Ovary (tissue), 10 donors: Measurements from ENCODE around the gene TRAF1. TPM values are rescaled to one million over a fixed set of nuclear protein-coding genes. Genes with fewer than 3 reads are reported as not detected.
"Not testable (repeated sequence)": the region's sequence is repeated elsewhere in the genome, so short reads cannot be mapped to it uniquely, and the experiment has no call there.

Source experiments
- DNase-seq, 5 donors: peaks; one replicate each; pipeline ENCODE4 v3.0.0-alpha.2; 2019 to 2020
- H3K27ac ChIP-seq, 2 donors: fragments of 200-600 bp; one replicate each; pipeline versions ENCODE4 v1.5.1 to v1.8.0; 2019 to 2022
- H3K27me3 ChIP-seq: fragments of 200-600 bp; one replicate; pipeline ENCODE4 v1.8.0; 2022
- H3K36me3 ChIP-seq: fragments of 200-600 bp; sonication (generic); one replicate; pipeline ENCODE4 v1.5.1; 2019
- H3K4me1 ChIP-seq: one replicate; pipeline ENCODE4 v1.8.1; 2013; ENCODE audit warnings: mild to moderate bottlenecking, moderate library complexity; ENCODE audit not compliant: insufficient read depth
- H3K4me3 ChIP-seq: fragments of 200-600 bp; sonication (generic); one replicate; pipeline ENCODE4 v1.5.1; 2017
- H3K9me3 ChIP-seq, 2 donors: fragments of 200-600 bp in 1 of 2; sonication (generic) in 1 of 2; one replicate each; pipeline versions ENCODE4 v1.5.1 to v1.8.1; 2013 to 2019; ENCODE audit warnings: mild to moderate bottlenecking in 1 of 2, moderate library complexity in 1 of 2
- EP300 ChIP-seq: sonication (generic); formaldehyde crosslinking; IDR thresholded peaks from one replicate; pipeline ENCODE4 v1.6.1; 2017; ENCODE audit warnings: antibody characterized with exemption
- POLR2A ChIP-seq: fragments of 450-650 bp; IDR thresholded peaks from one replicate; pipeline ENCODE4 v1.6.1; 2017; ENCODE audit warnings: antibody characterized with exemption, mild to moderate bottlenecking, moderate library complexity
- WGBS, 3 donors: extraction: QIAGEN DNeasy Blood & Tissue Kit in 1 of 3; methylation state at CpG; one replicate each; pipeline versions ENCODE4 v1.1.5 to v1.1.7; 2013 to 2017; 5-methylcytosine and 5-hydroxymethylcytosine counted together
- intact Hi-C, 4 donors: fragments of 100-400 bp; cut with DNase I; formaldehyde crosslinking; loops; one replicate each; pipeline versions ENCODE4 v1.11.0 to v1.15.1; 2022 to 2023
- long read RNA-seq, 3 donors: library from polyadenylated mRNA in 2 of 3; unstranded in 2 of 3; transcript quantifications; one replicate each; pipeline ENCODE4 v2.0.0 and lab custom pipeline, GENCODE V29; 2021 to 2026
- polyA plus RNA-seq, 2 donors: library from polyadenylated mRNA; stranded (reverse); fragments of 200-250 nt in 1 of 2; fragments of 350-450 nt in 1 of 2; fragmentation: Illumina TruSeq in 1 of 2; extraction: RNeasy Lipid Tissue Mini Kit (QIAGEN cat#74804) in 1 of 2; gene quantifications; one replicate each; pipeline ENCODE4 v1.2.3, GENCODE V29; 2013 to 2014
- total RNA-seq, 7 donors: library from RNA; depleted of rRNA in 2 of 7; stranded (reverse); fragments of >200 nt in 2 of 7; fragmentation: NEBNext Ultra II Directional in 3 of 7; extraction: Animal tissue kit (Norgen Biotek cat#: 25700) in 3 of 7; gene quantifications; one replicate each; pipeline versions ENCODE4 v1.1.0 to v1.2.4, GENCODE V29; 2016 to 2023
- TF ChIP-seq, protein P1 (sequence below), 3 donors: fragments of 450-650 bp in 2 of 3; fragments of 200-600 bp in 1 of 3; IDR thresholded peaks; one replicate each; pipeline versions ENCODE4 v1.5.1 to v1.8.0; 2016 to 2022; ENCODE audit warnings: antibody characterized with exemption in 3 of 3, mild to moderate bottlenecking in 1 of 3
- donor health status: DM: no; HTN: no; CAD: no; lungs with moderate emphysema.
- donor health status: DM: no; HTN: no; CAD: no.
- donor health status: Bipolar disorder and iron deficiency.
- donor health status: DM: yes; HTN: yes; CAD: no.
- donor health status: DM: no; HTN: no; CAD: no.
- donor health status: DM: yes; HTN: yes; CAD: no.

Gene TRAF1
- 1 to 10 TPM; 4.1 to 9.4 (median 5.5) TPM for total RNA-seq
- polyA plus RNA-seq, result 1 to 10 TPM; 4.4 to 6.2 TPM
- long read RNA-seq, donor 1, full-length matches to known transcripts, result 2 of 5 reads
- long read RNA-seq, donor 1, partial matches to known transcripts, result 0 of 5 reads
- long read RNA-seq, donor 1, other reads (novel, unspliced or antisense), result 3 of 5 reads
- long read RNA-seq, donor 2, result 0 reads
- long read RNA-seq, donor 3, full-length matches to known transcripts, result 5 of 8 reads
- long read RNA-seq, donor 3, partial matches to known transcripts, result 0 of 8 reads
- long read RNA-seq, donor 3, other reads (novel, unspliced or antisense), result 3 of 8 reads

GRCh38 chr9:120926397-120926928 is at the start of gene TRAF1:
TSS of gene TRAF1 (minus strand) at chr9:120926796. CDS start at chr9:120926075, 721 bp downstream.
- Histone ChIP-seq H3K9me3 (no peaks in the 10 kb centered on the region), H3K4me1 (peaks cover 5% of the 10 kb centered on the region), H3K36me3 (no peaks in the 10 kb centered on the region), H3K4me3 (no peak within 1 kb of the TSS), H3K27me3 (no peaks in the 10 kb centered on the region), H3K27ac (no peak within 1 kb of the TSS)
- WGBS, 3 donors, result 90 to 94% (median 93%) methylated on average over 6 of the region's 6 CpGs
- intact Hi-C loops, result no loop called here
- TF ChIP-seq, protein P1, sequence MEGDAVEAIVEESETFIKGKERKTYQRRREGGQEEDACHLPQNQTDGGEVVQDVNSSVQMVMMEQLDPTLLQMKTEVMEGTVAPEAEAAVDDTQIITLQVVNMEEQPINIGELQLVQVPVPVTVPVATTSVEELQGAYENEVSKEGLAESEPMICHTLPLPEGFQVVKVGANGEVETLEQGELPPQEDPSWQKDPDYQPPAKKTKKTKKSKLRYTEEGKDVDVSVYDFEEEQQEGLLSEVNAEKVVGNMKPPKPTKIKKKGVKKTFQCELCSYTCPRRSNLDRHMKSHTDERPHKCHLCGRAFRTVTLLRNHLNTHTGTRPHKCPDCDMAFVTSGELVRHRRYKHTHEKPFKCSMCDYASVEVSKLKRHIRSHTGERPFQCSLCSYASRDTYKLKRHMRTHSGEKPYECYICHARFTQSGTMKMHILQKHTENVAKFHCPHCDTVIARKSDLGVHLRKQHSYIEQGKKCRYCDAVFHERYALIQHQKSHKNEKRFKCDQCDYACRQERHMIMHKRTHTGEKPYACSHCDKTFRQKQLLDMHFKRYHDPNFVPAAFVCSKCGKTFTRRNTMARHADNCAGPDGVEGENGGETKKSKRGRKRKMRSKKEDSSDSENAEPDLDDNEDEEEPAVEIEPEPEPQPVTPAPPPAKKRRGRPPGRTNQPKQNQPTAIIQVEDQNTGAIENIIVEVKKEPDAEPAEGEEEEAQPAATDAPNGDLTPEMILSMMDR (IDR thresholded peaks at IDR 0.05), result no peak
- TF ChIP-seq EP300 (no peak), POLR2A (no peak)
- peak in 1 of 5 donors; percentile 28 for DNase-seq

DNA sequence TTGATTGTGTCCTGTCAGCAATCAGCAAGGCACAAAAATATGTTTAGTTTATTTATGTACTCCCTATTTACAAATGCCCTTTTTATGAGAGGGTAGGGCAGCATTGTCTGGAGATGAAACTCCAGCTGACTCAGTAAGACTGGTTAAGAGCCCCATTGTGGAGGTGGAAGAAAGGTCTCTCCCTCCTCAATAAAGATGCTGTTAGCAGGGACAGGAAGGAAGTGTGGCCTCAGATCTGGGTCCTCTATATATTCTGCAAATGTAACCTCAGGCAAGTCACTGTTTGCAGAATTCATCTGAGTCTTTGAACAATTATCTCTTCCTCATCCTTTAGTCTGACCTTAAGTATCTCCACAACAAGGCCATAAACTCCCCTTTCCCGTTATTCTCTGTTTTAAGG is 48.3 kb upstream of the TRAF1 start:
- DNase-seq, result no peak
- WGBS, 3 donors, result 46 to 59% (median 57%) methylated on average over 1 of the region's 1 CpG
- peaks cover 4% of the 10 kb centered on the region for H3K4me1 ChIP-seq
- H3K36me3 ChIP-seq, result no peaks in the 10 kb centered on the region
- H3K4me3 ChIP-seq, result no peak overlapping the region
- H3K27ac ChIP-seq, result no peak overlapping the region
- TF ChIP-seq, protein P1 (IDR thresholded peaks at IDR 0.05), result no peak
- TF ChIP-seq POLR2A, result no peak
- TF ChIP-seq EP300, result no peak
- no peaks in the 10 kb centered on the region for H3K27me3 ChIP-seq
- intact Hi-C loops, result no loop called here
- no peaks in the 10 kb centered on the region for H3K9me3 ChIP-seq

GRCh38 chr9:120974181-120974580 is 47.6 kb upstream of the TRAF1 start:
- DNase-seq, result no peak
- intact Hi-C loops, result no loop called here
- Histone ChIP-seq H3K27ac (no peak overlapping the region), H3K36me3 (no peaks in the 10 kb centered on the region), H3K4me1 (peaks cover 4% of the 10 kb centered on the region), H3K9me3 (no peaks in the 10 kb centered on the region), H3K4me3 (no peak overlapping the region), H3K27me3 (no peaks in the 10 kb centered on the region)
- 9 to 21% (median 9%) methylated on average over 2 of the region's 2 CpGs for WGBS, 3 donors
- TF ChIP-seq, protein P1 (IDR thresholded peaks at IDR 0.05), result no peak
- TF ChIP-seq EP300, result no peak
- no peak for TF ChIP-seq POLR2A

DNA sequence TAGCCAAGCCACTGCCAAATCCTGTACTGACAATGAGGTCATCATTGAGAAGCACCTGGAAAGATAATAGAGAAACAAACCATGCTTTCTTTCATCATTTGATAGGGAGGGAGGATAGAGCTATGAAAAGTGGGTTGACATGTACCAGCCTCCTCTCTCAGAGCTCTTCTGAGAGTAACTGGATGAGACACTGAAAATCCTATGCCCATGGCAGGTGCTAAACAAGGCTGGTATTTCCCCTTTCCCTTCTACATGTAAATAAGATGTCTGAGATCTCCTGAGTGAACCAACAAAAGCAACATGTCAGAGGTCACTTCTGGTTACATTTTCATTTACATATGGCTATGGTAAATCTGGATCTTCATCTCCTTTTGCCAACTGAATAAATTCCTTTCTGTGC is 45.3 kb upstream of the TRAF1 start:
- Histone ChIP-seq H3K27ac (no peak overlapping the region), H3K4me3 (no peak overlapping the region), H3K36me3 (no peaks in the 10 kb centered on the region), H3K9me3 (no peaks in the 10 kb centered on the region), H3K4me1 (peaks cover 4% of the 10 kb centered on the region), H3K27me3 (no peaks in the 10 kb centered on the region)
- DNase-seq, result no peak
- intact Hi-C loops, result no loop called here
- TF ChIP-seq EP300, result no peak
- no peak for TF ChIP-seq POLR2A
- TF ChIP-seq, protein P1 (IDR thresholded peaks at IDR 0.05), result no peak

GRCh38 chr9:120971471-120971870 is 44.9 kb upstream of the TRAF1 start:
- DNase-seq, H3K4me3 ChIP-seq, intact Hi-C loops, H3K36me3 ChIP-seq, H3K9me3 ChIP-seq, H3K4me1 ChIP-seq, H3K27me3 ChIP-seq, H3K27ac ChIP-seq: not testable (repeated sequence)
- WGBS, 3 donors, result 94 to 95% (median 95%) methylated on average over 9 of the region's 9 CpGs
